SK-N-SH treated with all-trans-retinoic acid at 6 μM for 48 hours (cell line): ENCODE data around the gene RSF1.

Experiments
- ARNTL ChIP-seq: fragments of 450-650 bp; formaldehyde crosslinking; IDR thresholded peaks from 2 replicates; pipeline ENCODE4 v1.5.0; 2020; ENCODE audit warnings: low read depth, mild to moderate bottlenecking, moderate library complexity, borderline replicate concordance
- CREB5 ChIP-seq: fragments of 250-450 bp; sonication (Bioruptor Pico); IDR thresholded peaks from 2 replicates; pipeline ENCODE4 v1.5.1; 2020; ENCODE audit warnings: low read depth, mild to moderate bottlenecking, moderate library complexity
- CSRNP3 ChIP-seq: fragments of 250-450 bp; sonication (Bioruptor Pico); IDR thresholded peaks from 2 replicates; pipeline ENCODE4 v1.5.1; 2021; ENCODE audit warnings: mild to moderate bottlenecking, moderate library complexity
- ESRRG ChIP-seq: fragments of 250-450 bp; sonication (Bioruptor Pico); IDR thresholded peaks from 2 replicates; pipeline ENCODE4 v1.6.1; 2021; ENCODE audit warnings: mild to moderate bottlenecking
- ISL1 ChIP-seq: fragments of 250-450 bp; sonication (Bioruptor Pico); IDR thresholded peaks from 2 replicates; pipeline ENCODE4 v2.1.2; 2022; ENCODE audit warnings: mild to moderate bottlenecking, moderate library complexity
- OSR1 ChIP-seq: fragments of 250-450 bp; sonication (Bioruptor Pico); IDR thresholded peaks from 2 replicates; pipeline ENCODE4 v1.8.0; 2022; ENCODE audit warnings: moderate library complexity, mild to moderate bottlenecking, inconsistent platforms
- PPARA ChIP-seq: fragments of 250-450 bp; sonication (Bioruptor Pico); IDR thresholded peaks from 2 replicates; pipeline ENCODE4 v1.5.0; 2020; ENCODE audit warnings: mild to moderate bottlenecking, borderline replicate concordance
- SNAI2 ChIP-seq: fragments of 250-450 bp; sonication (Bioruptor Pico); IDR thresholded peaks from 2 replicates; pipeline ENCODE4 v1.5.0; 2020; ENCODE audit warnings: mild to moderate bottlenecking, moderate library complexity
- TSHZ2 ChIP-seq: fragments of 250-450 bp; sonication (Bioruptor Pico); IDR thresholded peaks from 2 replicates; pipeline ENCODE4 v1.5.0; 2020; ENCODE audit warnings: mild to moderate bottlenecking, moderate library complexity
- ZC3H10 ChIP-seq: fragments of 250-450 bp; sonication (Bioruptor Pico); IDR thresholded peaks from 2 replicates; pipeline ENCODE4 v1.5.1; 2021; ENCODE audit warnings: mild to moderate bottlenecking, moderate library complexity
- ZFP3 ChIP-seq: fragments of 250-450 bp; sonication (Bioruptor Pico); IDR thresholded peaks from 2 replicates; pipeline ENCODE4 v1.5.0; 2020; ENCODE audit warnings: mild to moderate bottlenecking, moderate library complexity
- ZFP30 ChIP-seq: fragments of 450-650 bp; formaldehyde crosslinking; IDR thresholded peaks from 2 replicates; pipeline ENCODE4 v1.5.0; 2022; ENCODE audit warnings: mild to moderate bottlenecking, moderate library complexity
- ZNF565 ChIP-seq: fragments of 450-650 bp; formaldehyde crosslinking; conservative IDR thresholded peaks from 2 replicates; pipeline ENCODE4 v1.5.0; 2020; ENCODE audit warnings: low read depth, mild to moderate bottlenecking, moderate library complexity
- TF ChIP-seq, protein P1 (sequence below): fragments of 250-450 bp; sonication (Bioruptor Pico); IDR thresholded peaks from 2 replicates; pipeline ENCODE4 v1.8.0; 2020; ENCODE audit warnings: mild to moderate bottlenecking, moderate library complexity, borderline replicate concordance

DNA sequence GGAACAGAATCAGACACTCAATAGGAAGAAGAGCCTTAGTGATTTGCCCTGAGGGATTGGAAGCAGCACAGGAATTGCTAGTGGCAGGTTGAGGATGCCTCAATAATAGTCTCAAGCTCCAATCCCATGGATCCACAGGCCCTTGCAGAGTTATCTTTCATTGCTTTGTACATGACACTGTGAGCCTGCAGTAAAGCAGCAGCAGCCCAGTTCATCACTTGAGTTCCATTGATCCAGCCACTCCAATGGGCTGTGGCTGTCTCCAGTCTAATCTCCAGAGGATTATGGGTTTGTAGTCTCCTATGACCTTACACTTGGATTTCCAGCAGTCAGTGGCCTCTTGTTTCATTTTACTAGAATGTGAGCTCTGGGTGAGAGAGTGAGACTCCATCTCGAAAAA, 45.8 kb upstream of the RSF1 start:
- no peak for TF ChIP-seq ARNTL (CRISPR knock-in tag)
- no peak for TF ChIP-seq PPARA (CRISPR knock-in tag)
- no peak for TF ChIP-seq ISL1 (CRISPR knock-in tag)
- no peak for TF ChIP-seq ZNF565 (CRISPR knock-in tag)
- TF ChIP-seq, protein P1, sequence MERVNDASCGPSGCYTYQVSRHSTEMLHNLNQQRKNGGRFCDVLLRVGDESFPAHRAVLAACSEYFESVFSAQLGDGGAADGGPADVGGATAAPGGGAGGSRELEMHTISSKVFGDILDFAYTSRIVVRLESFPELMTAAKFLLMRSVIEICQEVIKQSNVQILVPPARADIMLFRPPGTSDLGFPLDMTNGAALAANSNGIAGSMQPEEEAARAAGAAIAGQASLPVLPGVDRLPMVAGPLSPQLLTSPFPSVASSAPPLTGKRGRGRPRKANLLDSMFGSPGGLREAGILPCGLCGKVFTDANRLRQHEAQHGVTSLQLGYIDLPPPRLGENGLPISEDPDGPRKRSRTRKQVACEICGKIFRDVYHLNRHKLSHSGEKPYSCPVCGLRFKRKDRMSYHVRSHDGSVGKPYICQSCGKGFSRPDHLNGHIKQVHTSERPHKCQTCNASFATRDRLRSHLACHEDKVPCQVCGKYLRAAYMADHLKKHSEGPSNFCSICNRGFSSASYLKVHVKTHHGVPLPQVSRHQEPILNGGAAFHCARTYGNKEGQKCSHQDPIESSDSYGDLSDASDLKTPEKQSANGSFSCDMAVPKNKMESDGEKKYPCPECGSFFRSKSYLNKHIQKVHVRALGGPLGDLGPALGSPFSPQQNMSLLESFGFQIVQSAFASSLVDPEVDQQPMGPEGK, result no peak
- no peak for TF ChIP-seq ZFP3 (CRISPR knock-in tag)
- TF ChIP-seq TSHZ2 (CRISPR knock-in tag), result no peak
- TF ChIP-seq OSR1 (CRISPR knock-in tag), result no peak
- TF ChIP-seq ZFP30 (CRISPR knock-in tag), result no peak
- TF ChIP-seq CREB5 (CRISPR knock-in tag), result no peak
- TF ChIP-seq ZC3H10 (CRISPR knock-in tag), result no peak
- TF ChIP-seq ESRRG (CRISPR knock-in tag), result no peak
- no peak for TF ChIP-seq CSRNP3 (CRISPR knock-in tag)
- no peak for TF ChIP-seq SNAI2 (CRISPR knock-in tag)
